KOPT-K1 (cell line): Measurements from ENCODE around the gene CEP89.
"Not testable (repeated sequence)": the region's sequence is repeated elsewhere in the genome, so short reads cannot be mapped to it uniquely, and the experiment has no call there.

Experiments used
- H3K27ac ChIP-seq: fragments of 200-600 bp; sonication (generic); 2 replicates; pipeline ENCODE4 v1.5.1; 2016; ENCODE audit warnings: antibody characterized with exemption, mild to moderate bottlenecking, low read depth, low read length; ENCODE audit not compliant: poor library complexity, severe bottlenecking
- H3K36me3 ChIP-seq: fragments of 200-600 bp; sonication (generic); 2 replicates; pipeline ENCODE4 v1.5.1; 2017; ENCODE audit warnings: antibody characterized with exemption, mild to moderate bottlenecking, low read length, moderate library complexity; ENCODE audit not compliant: insufficient read depth
- H3K9me3 ChIP-seq: fragments of 200-600 bp; sonication (generic); 2 replicates; pipeline ENCODE4 v1.5.1; 2017; ENCODE audit warnings: antibody characterized with exemption, low read length, mild to moderate bottlenecking; ENCODE audit not compliant: insufficient read depth, poor library complexity, severe bottlenecking

CEP89 gene

GRCh38 chr19:32890841-32891240 lies 80.9 kb downstream of the CEP89 start:
- no peak overlapping the region for H3K27ac ChIP-seq
- H3K36me3 ChIP-seq: peaks cover 4% of the 10 kb centered on the region; the same call in 1 of the 2 replicates
- H3K9me3 ChIP-seq: peaks cover 30% of the 10 kb centered on the region

- Histone ChIP-seq H3K36me3 (peaks cover 4% of the 10 kb centered on the region; the same call in 1 of the 2 replicates), H3K27ac (no peak overlapping the region)
These were observed 81.4 kb downstream of the CEP89 start for GRCh38 chr19:32890326-32890725.

DNA sequence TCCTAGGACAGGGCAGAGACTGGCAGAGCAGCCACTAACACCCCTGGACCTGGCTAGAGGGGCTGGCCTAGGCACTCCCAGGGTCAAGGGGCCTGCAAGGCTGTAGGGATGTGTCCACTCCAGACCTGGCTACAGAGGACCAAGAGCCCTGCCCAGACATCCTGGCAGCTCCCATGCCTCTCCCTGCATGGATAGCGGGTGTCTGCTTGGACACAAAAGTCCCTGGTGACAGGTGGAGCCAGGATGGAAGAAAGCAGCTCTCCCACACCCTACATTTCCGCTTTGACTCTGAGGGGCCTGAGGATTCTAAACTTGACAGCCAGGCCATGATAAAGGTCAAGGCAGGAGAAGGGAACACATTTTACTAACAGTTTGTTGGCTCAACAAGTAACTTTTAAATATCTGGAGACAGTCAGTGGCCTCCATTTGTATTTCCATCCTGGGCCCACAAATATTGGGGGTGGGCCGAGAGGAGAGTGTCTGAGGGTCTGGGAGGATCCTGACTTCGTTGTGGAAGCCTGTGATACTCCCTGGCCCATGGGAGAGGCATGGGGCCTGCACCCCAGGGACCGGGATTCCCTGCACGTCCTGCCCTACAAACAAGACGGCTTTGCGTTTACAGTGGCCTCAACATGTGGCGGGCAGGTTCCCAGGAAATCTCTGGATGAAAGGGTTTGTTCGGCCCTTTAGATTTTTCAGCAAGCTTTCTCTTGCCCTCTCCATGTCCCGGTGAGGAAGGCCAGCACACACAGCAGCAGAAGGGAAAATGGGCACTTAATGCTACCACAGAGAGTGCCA lies 82.4 kb downstream of the CEP89 start:
- no peak overlapping the region for H3K27ac ChIP-seq
- peaks cover 4% of the 10 kb centered on the region; the same call in 1 of the 2 replicates for H3K36me3 ChIP-seq
- peaks cover 30% of the 10 kb centered on the region for H3K9me3 ChIP-seq

More at GRCh38 chr19:32890326-32890725, 81.4 kb downstream of the CEP89 start:
- H3K9me3 ChIP-seq: peaks cover 30% of the 10 kb centered on the region

DNA sequence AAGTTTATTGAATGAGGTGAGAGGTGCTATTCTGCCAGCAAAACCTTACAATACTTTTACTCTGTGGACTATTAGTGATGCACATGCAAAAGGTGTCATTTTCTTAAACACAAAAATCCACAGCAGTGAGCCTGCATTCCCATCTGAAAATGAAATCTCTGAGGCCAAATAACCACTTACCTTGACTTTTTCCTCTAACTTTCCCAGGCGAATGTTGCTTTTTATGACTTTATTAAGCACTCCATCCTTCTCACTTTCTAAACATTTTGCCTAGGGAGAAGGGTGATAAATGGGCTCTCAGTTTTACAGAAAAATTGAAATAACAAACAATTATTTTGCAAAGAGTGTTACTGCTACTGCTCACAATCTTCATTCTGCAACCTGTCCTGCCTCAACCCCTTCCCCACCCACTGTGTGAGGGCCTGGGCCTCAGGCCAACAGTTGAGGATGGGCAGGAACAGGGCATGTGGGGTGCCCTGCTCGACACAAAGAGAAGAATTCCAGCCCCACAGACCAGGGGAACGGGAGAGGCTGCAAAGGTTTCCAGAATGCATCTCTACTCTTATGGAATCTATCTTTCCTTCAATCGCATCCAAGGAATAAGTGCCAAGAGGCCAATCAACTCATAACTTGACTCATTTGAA lies 84.1 kb downstream of the CEP89 start:
- H3K27ac ChIP-seq: no peak overlapping the region
- H3K36me3 ChIP-seq: peaks cover 4% of the 10 kb centered on the region; the same call in 1 of the 2 replicates

GRCh38 chr19:32886241-32886640 lies 85.5 kb downstream of the CEP89 start:
- Histone ChIP-seq H3K9me3 (peaks cover 9% of the 10 kb centered on the region), H3K27ac (no peak overlapping the region), H3K36me3 (no peaks in the 10 kb centered on the region)

More for the DNA sequence above, 84.1 kb downstream of the CEP89 start:
- peaks cover 23% of the 10 kb centered on the region for H3K9me3 ChIP-seq

GRCh38 chr19:32885255-32885654 lies 86.5 kb downstream of the CEP89 start:
- not testable (repeated sequence) for H3K9me3 ChIP-seq, H3K36me3 ChIP-seq, H3K27ac ChIP-seq

- no peaks in the 10 kb centered on the region for H3K9me3 ChIP-seq
- H3K27ac ChIP-seq: no peak overlapping the region
- H3K36me3 ChIP-seq: no peaks in the 10 kb centered on the region
These were observed 90.0 kb downstream of the CEP89 start for GRCh38 chr19:32881766-32882165.

GRCh38 chr19:32880622-32881021 lies 91.1 kb downstream of the CEP89 start:
- no peaks in the 10 kb centered on the region for H3K36me3 ChIP-seq
- H3K27ac ChIP-seq: no peak overlapping the region
- no peaks in the 10 kb centered on the region for H3K9me3 ChIP-seq

GRCh38 chr19:32879741-32880140 lies 92.0 kb downstream of the CEP89 start:
- H3K27ac ChIP-seq: no peak overlapping the region
- no peaks in the 10 kb centered on the region for H3K36me3 ChIP-seq
- no peaks in the 10 kb centered on the region for H3K9me3 ChIP-seq

GRCh38 chr19:32878988-32879387 lies 92.8 kb downstream of the CEP89 start:
- Histone ChIP-seq H3K36me3 (no peaks in the 10 kb centered on the region), H3K9me3 (no peaks in the 10 kb centered on the region), H3K27ac (no peak overlapping the region)

DNA sequence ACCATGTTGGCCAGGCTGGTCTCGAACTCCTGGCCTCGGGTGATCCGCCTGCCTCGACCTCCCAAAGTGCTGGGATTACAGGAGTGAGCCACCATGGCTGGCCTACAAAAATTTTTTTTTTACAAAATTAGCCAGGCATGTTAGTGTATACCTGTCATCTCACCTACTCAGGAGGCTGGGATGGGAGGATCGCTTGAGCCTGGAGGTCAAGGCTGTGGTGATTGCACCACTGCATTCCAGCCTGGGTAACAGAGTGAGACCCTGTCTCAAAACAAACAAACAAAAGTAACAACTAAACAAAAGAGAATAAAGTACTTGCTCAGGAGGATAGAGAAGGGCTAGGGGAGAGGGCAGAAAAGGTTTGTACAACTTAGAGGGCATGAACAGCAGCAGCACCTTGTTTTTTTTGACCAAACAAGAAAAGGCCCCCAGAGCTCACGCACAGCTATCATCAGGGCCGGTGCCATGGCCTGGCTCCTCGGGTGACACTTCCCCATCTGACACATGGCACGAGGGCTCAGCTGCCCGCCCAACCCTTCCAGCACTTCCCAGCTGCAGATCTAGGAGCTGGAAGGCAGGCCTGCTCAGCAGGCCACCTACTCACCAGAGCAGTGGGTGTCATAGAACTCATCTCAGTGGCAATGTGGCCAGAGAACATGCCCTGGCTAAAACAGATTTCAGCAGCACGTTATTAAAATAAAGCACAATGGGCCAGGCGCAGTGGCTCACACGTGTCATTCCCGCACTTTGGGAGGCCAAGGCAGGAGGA lies 93.6 kb downstream of the CEP89 start:
- Histone ChIP-seq H3K27ac (no peak overlapping the region), H3K9me3 (no peaks in the 10 kb centered on the region), H3K36me3 (no peaks in the 10 kb centered on the region)

DNA sequence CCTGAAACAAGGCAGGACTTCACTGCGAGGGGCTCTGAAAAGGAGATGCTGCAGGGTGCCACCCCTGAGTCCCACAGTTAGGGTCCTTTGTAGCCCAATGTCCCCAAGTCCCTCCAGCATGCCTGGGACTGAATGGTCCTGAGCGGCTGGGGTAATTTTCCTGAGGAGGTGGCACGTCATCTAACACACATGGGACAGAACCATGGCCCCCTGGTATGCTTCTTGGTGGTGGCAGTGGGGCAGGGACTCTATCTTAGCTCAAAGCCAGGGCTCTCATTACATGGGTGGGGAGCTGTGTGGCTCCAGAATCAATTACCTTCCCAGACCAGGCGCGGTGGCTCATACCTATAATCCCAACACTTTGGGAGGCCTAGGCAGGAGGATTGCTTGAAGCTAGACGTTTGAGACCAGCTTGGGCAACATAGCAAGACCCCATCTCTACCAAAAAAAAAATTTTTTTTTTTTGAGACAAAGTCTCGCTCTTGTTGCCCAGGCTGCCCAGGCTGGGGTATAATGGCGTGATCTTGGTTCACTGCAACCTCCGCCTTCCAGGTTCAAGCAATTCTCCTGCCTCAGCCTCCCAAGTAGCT lies 94.3 kb downstream of the CEP89 start:
- H3K27ac ChIP-seq: no peak overlapping the region
- H3K36me3 ChIP-seq: no peaks in the 10 kb centered on the region
- no peaks in the 10 kb centered on the region for H3K9me3 ChIP-seq

- no peaks in the 10 kb centered on the region for H3K36me3 ChIP-seq
- H3K9me3 ChIP-seq: no peaks in the 10 kb centered on the region
- H3K27ac ChIP-seq: no peak overlapping the region
These were observed 94.9 kb downstream of the CEP89 start for GRCh38 chr19:32876919-32877285.

GRCh38 chr19:32876236-32876918 lies 95.4 kb downstream of the CEP89 start:
- Histone ChIP-seq H3K9me3 (no peaks in the 10 kb centered on the region), H3K27ac (no peak overlapping the region)

More at GRCh38 chr19:32876236-32876918, 95.4 kb downstream of the CEP89 start:
- no peaks in the 10 kb centered on the region for H3K36me3 ChIP-seq
